Activated B cell treated with CpG ODN at 0.5 μM for 24 hours (primary cell): ENCODE results near the gene GALNT15. TPM values are rescaled to one million over a fixed set of nuclear protein-coding genes. Genes with fewer than 3 reads are reported as not detected.

Experiments used
- ATAC-seq: fragments of 200-7000 bp; cut with Tn5 transposase; one replicate; pipeline ENCODE4 v1.10.0; 2021; ENCODE audit warnings: low read depth, mild to moderate bottlenecking, moderate library complexity
- CTCF ChIA-PET: fragments of 350-600 bp; sonication (Branson Sonifier 250); formaldehyde crosslinking; loops from one replicate; lab custom pipeline; 2021; ENCODE audit warnings: antibody characterized with exemption; lab: Charles Lee
- POLR2A ChIA-PET: fragments of 350-600 bp; sonication (Branson Sonifier 250); formaldehyde crosslinking; loops from one replicate; lab custom pipeline; 2021; ENCODE audit warnings: antibody characterized with exemption; lab: Charles Lee
- DNase-seq: peaks from one replicate; pipeline ENCODE4 v3.0.0; 2022
- H3K27ac Mint-ChIP-seq: one replicate; pipeline ENCODE4 v1.8.0; 2020; ENCODE audit warnings: mixed read lengths
- H3K27me3 Mint-ChIP-seq: one replicate; pipeline ENCODE4 v1.8.0; 2021; ENCODE audit warnings: mixed read lengths
- H3K36me3 Mint-ChIP-seq: one replicate; pipeline ENCODE4 v1.8.0; 2021; ENCODE audit warnings: low read depth, mixed read lengths
- H3K4me1 Mint-ChIP-seq: one replicate; pipeline ENCODE4 v1.8.0; 2021; ENCODE audit warnings: mixed read lengths
- H3K4me3 Mint-ChIP-seq: one replicate; pipeline ENCODE4 v1.8.0; 2020; ENCODE audit warnings: mild to moderate bottlenecking, mixed read lengths
- H3K9me3 Mint-ChIP-seq: one replicate; pipeline ENCODE4 v1.8.0; 2020; ENCODE audit warnings: mixed read lengths
- intact Hi-C: fragments of 100-400 bp; cut with micrococcal nuclease; formaldehyde crosslinking; loops from one replicate; pipeline ENCODE4 v1.15.1; 2024
- total RNA-seq: library from RNA; stranded (reverse); gene quantifications from 2 replicates; pipeline ENCODE4 v1.2.3, GENCODE V29; 2022
- TF ChIP-seq, protein P1 (sequence below): fragments of 200-600 bp; IDR thresholded peaks from one replicate; pipeline ENCODE4 v1.8.0; 2022; ENCODE audit warnings: antibody characterized with exemption, mild to moderate bottlenecking

Gene GALNT15
- total RNA-seq, 1 donor from 2014 or later = not detected

DNA sequence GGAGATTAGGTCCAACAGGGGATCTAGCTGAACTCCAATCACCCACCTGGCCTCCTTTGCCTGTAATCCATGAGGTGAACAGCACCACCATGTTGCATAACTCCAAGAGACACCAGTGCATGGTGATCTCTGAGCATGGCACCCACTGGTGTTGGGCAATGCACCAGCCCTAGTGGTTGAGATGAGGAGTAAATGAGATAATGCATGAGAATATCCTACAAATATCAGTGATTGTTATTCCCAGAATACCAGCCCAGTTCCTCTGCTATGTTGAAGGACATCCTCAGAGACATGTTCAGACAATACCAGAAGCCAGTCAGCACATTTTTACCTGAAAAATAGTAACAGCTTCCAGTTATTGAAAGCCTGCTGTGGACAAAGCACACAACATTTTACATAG, 14.7 kb downstream of the GALNT15 start:
- Mint-ChIP-seq H3K4me1 (no peaks in the 10 kb centered on the region), H3K9me3 (no peaks in the 10 kb centered on the region), H3K4me3 (no peak overlapping the region), H3K27me3 (peaks cover 4% of the 10 kb centered on the region), H3K36me3 (no peaks in the 10 kb centered on the region), H3K27ac (no peak overlapping the region)
- TF ChIP-seq, protein P1, sequence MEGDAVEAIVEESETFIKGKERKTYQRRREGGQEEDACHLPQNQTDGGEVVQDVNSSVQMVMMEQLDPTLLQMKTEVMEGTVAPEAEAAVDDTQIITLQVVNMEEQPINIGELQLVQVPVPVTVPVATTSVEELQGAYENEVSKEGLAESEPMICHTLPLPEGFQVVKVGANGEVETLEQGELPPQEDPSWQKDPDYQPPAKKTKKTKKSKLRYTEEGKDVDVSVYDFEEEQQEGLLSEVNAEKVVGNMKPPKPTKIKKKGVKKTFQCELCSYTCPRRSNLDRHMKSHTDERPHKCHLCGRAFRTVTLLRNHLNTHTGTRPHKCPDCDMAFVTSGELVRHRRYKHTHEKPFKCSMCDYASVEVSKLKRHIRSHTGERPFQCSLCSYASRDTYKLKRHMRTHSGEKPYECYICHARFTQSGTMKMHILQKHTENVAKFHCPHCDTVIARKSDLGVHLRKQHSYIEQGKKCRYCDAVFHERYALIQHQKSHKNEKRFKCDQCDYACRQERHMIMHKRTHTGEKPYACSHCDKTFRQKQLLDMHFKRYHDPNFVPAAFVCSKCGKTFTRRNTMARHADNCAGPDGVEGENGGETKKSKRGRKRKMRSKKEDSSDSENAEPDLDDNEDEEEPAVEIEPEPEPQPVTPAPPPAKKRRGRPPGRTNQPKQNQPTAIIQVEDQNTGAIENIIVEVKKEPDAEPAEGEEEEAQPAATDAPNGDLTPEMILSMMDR = no peak
- ATAC-seq (no peak), DNase-seq (no peak)
- ChIA-PET POLR2A (no interaction called here), CTCF (no interaction called here)
- intact Hi-C loops = no loop called here

DNA sequence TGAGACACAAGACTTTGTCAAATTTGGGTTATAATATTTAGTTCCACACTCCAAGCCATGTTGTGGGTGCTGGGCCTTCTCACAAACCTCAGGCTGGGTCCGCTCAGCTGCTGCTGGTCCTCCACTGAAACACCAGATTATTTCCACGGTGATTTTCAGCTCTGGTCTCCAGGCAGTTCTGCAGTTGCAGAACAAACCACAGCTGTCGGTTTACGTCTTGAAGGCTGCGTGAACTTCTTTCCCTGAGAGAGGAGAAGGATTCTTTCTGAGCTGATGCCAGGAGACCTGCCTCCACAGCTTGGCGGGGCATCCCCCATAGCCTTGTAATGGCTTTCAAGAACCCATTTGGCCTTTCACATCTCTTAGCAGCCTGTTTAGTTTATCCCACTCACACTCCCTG, 16.2 kb downstream of the GALNT15 start:
- Mint-ChIP-seq H3K4me3 (no peak overlapping the region), H3K27ac (no peak overlapping the region), H3K4me1 (no peaks in the 10 kb centered on the region), H3K27me3 (peaks cover 5% of the 10 kb centered on the region), H3K9me3 (no peaks in the 10 kb centered on the region), H3K36me3 (no peaks in the 10 kb centered on the region)
- ChIA-PET POLR2A (no interaction called here), CTCF (no interaction called here)
- intact Hi-C loops = no loop called here
- DNase-seq = no peak
- no peak for ATAC-seq
- TF ChIP-seq, protein P1 = no peak

DNA sequence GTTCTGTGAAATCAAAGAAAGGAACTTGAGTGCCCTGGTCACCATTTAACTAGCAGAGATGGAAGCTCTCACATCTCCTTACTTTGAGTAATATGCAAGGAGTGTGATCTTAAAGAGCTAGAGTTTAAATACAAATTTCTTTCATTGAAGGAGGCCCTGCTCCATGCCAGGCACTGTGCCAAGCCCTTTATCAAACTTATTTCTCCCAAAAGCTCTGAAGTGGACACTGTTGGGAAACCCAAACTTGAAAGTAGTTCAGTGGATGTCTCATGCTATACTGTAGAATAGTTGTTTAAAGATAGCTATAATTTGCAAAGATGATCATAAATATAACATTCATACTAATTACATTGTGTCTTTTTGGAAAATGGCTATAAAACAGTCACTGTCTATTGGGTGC, 17.1 kb downstream of the GALNT15 start:
- Mint-ChIP-seq H3K36me3 (no peaks in the 10 kb centered on the region), H3K27me3 (peaks cover 5% of the 10 kb centered on the region), H3K9me3 (no peaks in the 10 kb centered on the region), H3K27ac (no peak overlapping the region), H3K4me1 (no peaks in the 10 kb centered on the region), H3K4me3 (no peak overlapping the region)
- TF ChIP-seq, protein P1 = no peak
- CTCF ChIA-PET = no interaction called here
- intact Hi-C loops = no loop called here
- DNase-seq = no peak
- no peak for ATAC-seq
- POLR2A ChIA-PET = no interaction called here

DNA sequence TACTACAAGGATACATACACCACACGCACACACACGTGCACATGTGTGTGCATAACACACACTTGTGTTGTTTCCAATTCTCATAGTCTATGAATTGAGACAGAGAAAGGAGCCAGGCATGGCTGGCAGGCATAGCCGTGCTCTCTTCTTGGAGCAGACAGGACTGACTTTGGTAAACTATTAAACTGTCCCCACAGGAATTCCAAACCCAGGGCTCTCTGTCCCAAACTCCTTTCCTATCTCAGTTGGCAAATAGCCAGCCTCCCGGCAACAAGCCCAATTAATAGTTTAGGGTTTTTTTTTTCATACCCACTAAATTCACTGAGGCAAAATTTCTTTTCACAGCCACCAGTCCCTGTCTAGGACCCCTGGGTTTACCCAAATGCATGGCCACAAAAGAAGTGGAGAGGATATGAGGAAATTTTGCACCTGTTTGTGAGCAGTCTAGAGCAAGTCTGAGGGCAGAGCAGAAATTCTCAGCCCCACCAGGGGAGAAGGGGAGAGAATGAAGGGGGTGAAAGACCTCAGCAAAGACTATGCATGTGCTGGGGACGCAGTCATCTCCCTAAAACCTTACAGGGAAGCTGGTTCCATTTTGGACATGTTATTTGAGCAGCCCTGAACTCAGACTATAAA, 17.8 kb downstream of the GALNT15 start:
- no peak overlapping the region for H3K27ac Mint-ChIP-seq
- H3K36me3 Mint-ChIP-seq = no peaks in the 10 kb centered on the region

DNA sequence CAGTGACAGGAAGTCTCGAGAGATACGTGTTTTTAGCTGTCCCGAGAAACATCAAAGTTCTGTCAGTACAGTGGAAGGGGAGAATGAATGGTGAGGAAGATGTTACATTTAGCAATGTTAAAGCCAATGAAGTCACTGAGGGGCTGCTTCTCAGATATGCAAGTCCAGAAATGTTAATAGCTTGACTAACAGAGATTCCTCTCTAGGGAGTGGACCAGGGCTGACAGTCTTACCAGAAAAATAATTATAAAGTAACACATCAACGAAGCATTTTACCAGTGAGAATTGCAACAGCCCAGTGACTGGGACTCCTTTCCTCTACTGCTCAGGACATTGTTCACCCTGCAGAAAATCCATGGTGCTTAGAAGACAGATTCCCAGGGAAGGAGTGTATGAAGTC, 23.9 kb downstream of the GALNT15 start:
- Mint-ChIP-seq H3K4me1 (no peaks in the 10 kb centered on the region), H3K27ac (no peak overlapping the region), H3K27me3 (peaks cover 7% of the 10 kb centered on the region), H3K9me3 (no peaks in the 10 kb centered on the region), H3K36me3 (no peaks in the 10 kb centered on the region), H3K4me3 (no peak overlapping the region)
- ATAC-seq = no peak
- DNase-seq = no peak
- intact Hi-C loops = no loop called here
- ChIA-PET CTCF (no interaction called here), POLR2A (no interaction called here)
- TF ChIP-seq, protein P1 = no peak

More for the DNA sequence above, 17.8 kb downstream of the GALNT15 start:
- ChIA-PET POLR2A (no interaction called here), CTCF (no interaction called here)
- ATAC-seq = no peak
- Mint-ChIP-seq H3K9me3 (no peaks in the 10 kb centered on the region), H3K4me1 (no peaks in the 10 kb centered on the region), H3K4me3 (no peak overlapping the region), H3K27me3 (peaks cover 5% of the 10 kb centered on the region)
- no peak for DNase-seq
- TF ChIP-seq, protein P1 = no peak
- intact Hi-C loops = no loop called here
